ENCODE measurements around the gene MAPK10.

- TF ChIP-seq, protein P1, sequence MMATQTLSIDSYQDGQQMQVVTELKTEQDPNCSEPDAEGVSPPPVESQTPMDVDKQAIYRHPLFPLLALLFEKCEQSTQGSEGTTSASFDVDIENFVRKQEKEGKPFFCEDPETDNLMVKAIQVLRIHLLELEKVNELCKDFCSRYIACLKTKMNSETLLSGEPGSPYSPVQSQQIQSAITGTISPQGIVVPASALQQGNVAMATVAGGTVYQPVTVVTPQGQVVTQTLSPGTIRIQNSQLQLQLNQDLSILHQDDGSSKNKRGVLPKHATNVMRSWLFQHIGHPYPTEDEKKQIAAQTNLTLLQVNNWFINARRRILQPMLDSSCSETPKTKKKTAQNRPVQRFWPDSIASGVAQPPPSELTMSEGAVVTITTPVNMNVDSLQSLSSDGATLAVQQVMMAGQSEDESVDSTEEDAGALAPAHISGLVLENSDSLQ (IDR thresholded peaks at IDR 0.05): no peak
- TF ChIP-seq ELF4 (IDR thresholded peaks at IDR 0.05) (no peak), CTBP1 (IDR thresholded peaks at IDR 0.05; ENCODE audit: borderline replicate concordance) (no peak), FOXM1 (IDR thresholded peaks at IDR 0.05; ENCODE audit: borderline replicate concordance) (no peak), LEF1 (IDR thresholded peaks at IDR 0.05; ENCODE audit: borderline replicate concordance) (no peak)
These were observed 208.7 kb downstream of the MAPK10 start for GRCh38 chr4:86151196-86151595.
